DMS53 (cell line): Measurements from ENCODE around the gene DPH1.
A peak's percentile ranks its signal among the peaks of the same experiment; 100 is the strongest.
"Not testable (repeated sequence)": the region's sequence is repeated elsewhere in the genome, so short reads cannot be mapped to it uniquely, and the experiment has no call there.

Source experiments
- DNase-seq: peaks from one replicate; lab custom pipeline; 2025; lab: John Stamatoyannopoulos, UW

DPH1 gene

DNA sequence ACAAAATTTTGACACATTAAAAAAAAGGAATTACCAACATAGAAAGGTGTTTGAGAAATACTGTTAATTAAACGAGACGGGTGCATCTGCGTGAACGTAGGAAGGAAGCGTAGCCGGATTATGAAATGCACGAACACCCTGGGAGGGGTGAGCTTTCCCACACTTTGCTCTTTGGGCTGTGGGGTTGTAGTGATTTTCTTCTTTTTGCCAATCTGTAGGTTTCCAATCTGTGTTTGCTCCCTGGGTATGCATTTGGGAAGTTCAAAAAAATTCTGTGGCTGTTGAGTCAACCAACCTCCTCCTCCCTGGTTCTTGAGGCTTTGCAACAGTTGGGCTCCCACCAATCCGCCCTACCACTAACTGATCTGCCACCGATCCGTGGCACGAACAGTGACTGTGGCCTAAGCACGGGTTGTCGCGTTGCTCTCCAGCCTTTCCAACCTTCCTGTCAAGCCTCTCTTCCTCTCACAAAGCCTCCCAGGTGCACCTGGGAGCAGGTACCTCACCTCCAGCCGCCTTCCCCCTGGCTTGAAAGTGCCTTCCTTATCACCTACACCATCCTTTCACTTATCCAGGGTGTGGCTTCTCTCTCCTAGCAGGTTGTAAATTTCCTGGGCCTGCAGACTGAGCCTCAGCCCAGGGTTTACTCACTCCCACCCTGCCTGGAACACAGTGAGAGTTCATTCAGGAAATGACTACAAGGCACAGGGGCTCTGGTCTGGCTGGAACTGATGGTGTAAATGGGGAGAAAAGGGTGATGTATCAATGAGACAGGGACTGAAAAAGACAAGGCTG is 21.4 kb upstream of the DPH1 start:
- DNase-seq = no peak

GRCh38 chr17:2009737-2010136 is 20.2 kb upstream of the DPH1 start:
- no peak for DNase-seq

- DNase-seq = no peak
Observed at GRCh38 chr17:2011411-2012371, 18.3 kb upstream of the DPH1 start.

- no peak for DNase-seq
Observed at GRCh38 chr17:2012499-2012898, 17.5 kb upstream of the DPH1 start.

- DNase-seq = not testable (repeated sequence)
Observed at GRCh38 chr17:2013220-2013993, 16.5 kb upstream of the DPH1 start.

DNA sequence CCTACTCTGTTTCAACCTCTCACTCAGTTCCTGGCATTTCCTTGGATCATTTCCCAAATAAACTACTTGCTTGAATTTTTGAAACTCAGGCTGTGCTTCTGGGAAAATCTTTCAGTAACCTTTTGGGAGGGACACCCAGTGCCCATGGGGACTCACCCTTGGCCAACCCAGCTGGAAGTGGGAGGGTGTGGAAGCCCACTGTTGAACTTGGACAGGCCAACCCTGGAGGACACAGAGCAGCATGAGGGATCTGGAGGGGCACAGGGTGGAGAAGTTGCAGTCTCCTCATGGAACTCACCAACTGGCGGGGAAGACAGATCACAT is 16.0 kb upstream of the DPH1 start:
- no peak for DNase-seq

DNA sequence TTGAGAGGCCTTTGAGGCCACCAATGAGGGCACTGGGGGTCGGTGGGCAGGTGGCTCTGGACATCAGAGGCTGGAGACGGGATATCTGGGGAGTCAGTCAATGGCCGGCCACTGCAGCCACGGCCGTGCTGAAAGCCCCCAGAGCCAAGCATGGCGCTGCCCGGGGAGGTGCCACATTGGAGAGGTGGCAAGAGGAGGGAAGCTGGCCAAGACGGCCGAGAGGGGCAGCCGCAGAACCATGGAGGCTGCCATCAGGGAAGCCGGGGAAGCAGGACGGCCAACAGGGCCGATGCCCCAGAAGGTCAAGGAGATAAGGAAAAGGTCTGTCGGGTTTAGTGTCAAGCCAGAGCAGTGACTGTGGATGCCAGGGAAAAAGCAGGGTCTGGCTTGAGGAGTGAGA is 14.6 kb upstream of the DPH1 start:
- DNase-seq = no peak

DNA sequence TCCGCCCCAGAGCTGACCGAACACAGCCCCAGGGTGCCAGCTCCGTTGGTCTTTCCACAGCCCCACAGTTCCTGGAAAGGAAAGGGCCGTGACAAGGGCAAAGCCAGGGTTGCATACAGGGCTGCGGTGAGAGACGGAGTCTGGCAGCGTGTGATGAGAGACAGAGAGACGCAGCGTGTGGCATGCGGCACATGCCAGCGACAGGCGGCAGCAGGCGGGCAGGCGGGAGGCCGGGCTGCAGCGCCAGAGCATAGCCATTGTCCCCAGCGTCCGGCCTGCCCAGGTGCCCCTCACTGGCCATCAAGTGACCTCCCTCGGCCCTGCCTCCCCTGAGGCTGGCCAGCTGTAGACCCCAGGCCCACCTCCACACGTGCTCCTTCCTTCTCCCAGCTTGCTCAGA is 13.5 kb upstream of the DPH1 start:
- DNase-seq = no peak

DNA sequence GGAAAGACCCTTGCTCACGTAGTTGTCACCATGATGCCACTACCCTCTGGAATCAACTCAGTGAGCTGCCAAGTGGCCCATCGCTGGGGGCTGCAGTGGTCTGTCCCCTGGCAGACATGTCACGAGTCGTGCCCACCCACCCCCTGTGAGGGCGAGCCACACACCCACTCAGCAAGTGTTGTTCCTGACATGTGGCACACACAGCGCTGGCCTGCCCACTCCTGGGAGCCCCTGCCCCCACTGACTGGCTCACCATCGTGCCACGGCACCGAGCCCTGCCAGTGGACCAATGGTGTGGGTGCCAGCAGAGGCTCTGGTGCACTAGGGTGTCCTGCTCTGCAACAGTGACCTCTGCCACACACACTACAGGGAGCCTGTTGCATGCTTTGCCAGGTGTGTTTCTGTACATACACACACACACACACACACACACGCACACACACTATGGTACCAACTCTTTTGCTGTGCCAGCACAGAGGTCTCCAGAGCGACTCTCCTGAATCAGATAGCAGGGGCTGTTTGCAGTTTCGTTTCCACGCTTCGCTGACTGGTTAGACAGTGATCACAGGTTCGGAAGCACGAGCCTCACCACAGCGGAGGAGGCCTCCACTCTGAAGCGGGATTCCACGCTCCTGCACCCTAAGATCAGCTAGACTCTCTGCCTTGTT is 12.5 kb upstream of the DPH1 start:
- DNase-seq = peak; percentile 25

DNA sequence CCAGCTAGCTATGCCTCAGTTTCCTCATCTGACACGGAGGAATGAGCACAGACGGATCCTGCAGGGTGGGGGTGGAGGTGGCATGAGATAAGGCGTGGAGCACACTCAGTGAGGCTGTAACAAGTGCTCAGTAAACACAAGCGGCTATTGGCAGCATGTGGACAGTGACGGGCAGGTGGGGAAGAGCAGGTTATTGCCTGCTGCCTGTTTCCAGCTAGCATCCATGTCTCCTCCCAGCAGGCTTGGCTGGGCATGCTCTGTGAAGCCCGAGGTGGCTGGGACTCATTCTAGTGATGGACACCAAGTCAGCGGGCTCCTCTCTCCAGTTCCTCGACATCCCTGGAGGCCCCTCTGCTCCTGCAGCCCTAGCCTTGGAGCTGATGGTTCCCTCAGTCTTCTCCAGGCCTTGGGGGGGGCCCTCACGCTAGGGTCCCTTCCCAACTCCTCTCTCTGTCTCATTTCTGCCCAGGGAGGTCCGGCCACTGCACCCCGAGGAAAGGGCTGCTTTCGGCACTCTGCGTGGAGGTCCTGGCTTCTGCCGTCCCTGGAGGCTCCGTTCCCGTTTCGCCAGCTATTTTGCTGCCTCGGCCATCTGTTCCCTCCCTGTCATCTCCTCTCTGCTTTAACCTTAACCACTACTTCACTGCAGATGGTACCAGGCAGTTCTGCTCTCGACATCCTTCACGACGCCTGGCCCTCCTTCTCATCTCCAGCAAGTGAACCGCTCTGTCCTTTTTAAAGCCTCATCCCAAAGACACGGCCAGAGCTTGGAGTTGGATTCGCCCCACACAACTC is 11.0 kb upstream of the DPH1 start:
- DNase-seq = peak; percentile 91

- DNase-seq = no peak
Observed at GRCh38 chr17:2019723-2020122, 10.2 kb upstream of the DPH1 start.

- no peak for DNase-seq
Observed at GRCh38 chr17:2020721-2021120, 9.2 kb upstream of the DPH1 start.

GRCh38 chr17:2022647-2023240 is 7.2 kb upstream of the DPH1 start:
- DNase-seq = peak; percentile 28

DNA sequence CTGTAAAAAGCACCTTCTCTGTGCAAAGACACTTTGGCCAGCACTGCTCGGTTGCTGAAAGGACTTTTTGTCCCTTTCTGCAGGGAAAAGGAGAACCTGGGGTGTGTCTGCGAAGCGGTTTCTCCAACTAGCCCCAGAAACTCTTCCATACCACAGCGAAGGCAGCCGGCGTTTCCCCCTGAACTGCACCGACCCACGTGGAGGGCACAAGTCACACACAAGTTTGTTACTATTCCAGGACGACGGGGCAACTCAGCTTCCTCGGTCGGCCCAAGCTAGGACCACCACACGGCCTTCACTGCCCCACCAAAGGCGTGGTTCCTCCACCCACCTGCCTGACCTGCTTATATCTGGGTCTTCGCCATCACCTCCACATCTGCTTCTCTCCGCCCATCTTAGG is 6.7 kb upstream of the DPH1 start:
- DNase-seq = no peak

DNA sequence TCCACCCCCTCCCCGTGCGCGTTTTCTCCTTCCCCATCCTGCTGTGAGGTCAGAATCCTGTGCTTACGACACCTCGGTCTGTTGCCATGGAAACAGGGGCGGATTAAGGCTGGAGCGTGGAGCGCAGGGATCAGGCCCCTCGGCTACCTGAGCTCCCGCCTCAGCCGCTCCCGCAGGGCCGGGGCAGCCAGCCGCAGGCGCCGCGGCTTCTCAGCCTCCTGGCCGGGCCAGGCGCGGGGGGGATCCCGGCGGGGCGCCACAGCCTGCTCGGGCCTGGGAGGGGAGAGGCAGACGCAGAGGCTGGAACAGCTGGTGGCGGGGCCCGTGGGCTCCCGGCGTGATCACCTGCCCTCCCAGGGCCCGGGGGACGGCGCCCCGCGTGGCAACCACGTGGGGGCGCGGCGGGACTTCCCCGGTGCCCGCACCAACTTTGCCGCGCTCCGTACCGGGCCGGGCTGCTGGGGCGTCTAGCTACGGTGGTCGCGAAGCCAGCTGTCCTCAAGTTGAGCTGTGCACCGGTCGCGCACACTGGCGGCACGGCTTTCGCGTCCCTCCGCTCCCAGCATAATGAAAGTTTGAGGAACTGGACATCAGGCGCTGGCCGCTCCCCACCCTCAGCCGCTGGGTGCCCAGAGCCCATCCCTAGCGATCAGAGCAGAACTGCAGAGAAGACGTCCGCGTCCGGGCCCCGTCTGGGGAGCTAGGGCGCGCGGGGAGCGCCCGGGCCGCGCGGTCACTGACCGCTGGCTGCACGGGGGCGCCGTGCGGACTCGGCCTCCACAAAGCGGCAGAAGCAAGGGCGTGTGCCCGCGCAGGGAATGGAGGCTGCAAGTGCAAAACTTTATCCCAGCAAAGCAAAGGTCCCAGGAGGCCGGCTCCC is 6.0 kb upstream of the DPH1 start:
- DNase-seq = peak; percentile 87

GRCh38 chr17:2024572-2025219 is 5.3 kb upstream of the DPH1 start:
- DNase-seq = peak; percentile 28

DNA sequence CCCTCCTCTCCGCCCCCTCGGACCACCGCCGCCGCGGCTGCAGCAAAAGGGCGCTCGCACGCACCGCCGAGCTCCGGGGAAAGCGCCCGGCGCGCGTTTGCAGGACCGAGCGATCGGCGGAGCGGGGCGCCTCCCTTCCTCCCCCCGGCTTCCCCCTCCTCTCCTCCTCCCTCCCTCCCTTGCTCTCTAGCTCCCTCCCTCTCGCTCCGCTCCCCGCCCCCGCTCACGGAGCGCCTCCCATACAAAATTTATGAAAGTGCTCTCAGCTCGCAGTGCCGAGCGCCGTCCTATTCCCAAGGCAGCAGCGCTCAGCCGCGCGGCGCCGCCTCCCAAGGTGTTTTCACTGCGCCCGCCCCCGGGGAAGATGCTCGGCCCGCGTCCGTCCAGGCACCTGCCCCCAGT is 4.7 kb upstream of the DPH1 start, which contains the start of gene RTN4RL1:
Gene RTN4RL1, minus strand, starts transcription at position 115 of the 402 bp plus-strand sequence. CDS start 469 bp downstream, outside the sequence.
- peak; percentile 65 for DNase-seq

- peak; percentile 82 for DNase-seq
Observed at GRCh38 chr17:2025622-2026309, 4.2 kb upstream of the DPH1 start.
